ENCODE data around the gene DIS3L.

Gene DIS3L

DNA sequence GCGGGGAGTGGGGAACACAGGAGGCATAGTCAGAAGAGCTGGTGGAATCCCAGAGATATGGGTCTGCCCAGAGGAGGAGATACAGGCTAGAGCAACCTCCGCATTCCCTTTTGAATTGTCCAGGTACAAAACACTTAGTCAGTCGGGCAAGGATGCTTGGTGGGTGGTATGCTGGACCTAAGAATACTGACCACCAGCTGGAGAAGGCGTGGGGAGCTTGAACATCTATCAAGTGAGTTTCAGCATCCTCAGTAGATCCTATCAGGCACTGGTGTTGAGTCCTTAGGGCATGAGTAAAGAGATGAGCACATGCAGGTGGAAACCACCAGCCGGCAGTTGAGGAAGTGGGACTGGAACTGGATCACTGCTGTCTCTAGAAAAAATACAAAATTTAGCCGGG lies 14.7 kb upstream of the DIS3L start:
- Histone ChIP-seq H3K4me1 (no peaks in the 10 kb centered on the region), H3K4me3 (ENCODE audit: low read depth, low read length) (no peak overlapping the region), H3K27me3 (ENCODE audit: control insufficient read depth, insufficient read depth, low read length) (no peaks in the 10 kb centered on the region), H2AFZ (no peak overlapping the region), H3K36me3 (ENCODE audit: control insufficient read depth, insufficient read depth, low read length) (no peaks in the 10 kb centered on the region), H3K79me2 (no peaks in the 10 kb centered on the region), H3K27ac (no peak overlapping the region), H3K4me2 (ENCODE audit: low read length) (no peak overlapping the region), H3K9ac (no peak overlapping the region), H3K9me3 (ENCODE audit: control insufficient read depth, low read length) (no peaks in the 10 kb centered on the region)
- no peak for TF ChIP-seq CTCF (IDR thresholded peaks at IDR 0.05)

- Histone ChIP-seq H3K27me3 (ENCODE audit: control insufficient read depth, insufficient read depth, low read length) (no peaks in the 10 kb centered on the region), H3K4me1 (no peaks in the 10 kb centered on the region), H3K4me2 (ENCODE audit: low read length) (no peak overlapping the region), H3K9me3 (ENCODE audit: control insufficient read depth, low read length) (no peaks in the 10 kb centered on the region), H3K27ac (no peak overlapping the region), H3K9ac (no peak overlapping the region), H2AFZ (no peak overlapping the region), H3K4me3 (ENCODE audit: low read depth, low read length) (no peak overlapping the region), H3K79me2 (no peaks in the 10 kb centered on the region), H3K36me3 (ENCODE audit: control insufficient read depth, insufficient read depth, low read length) (no peaks in the 10 kb centered on the region)
- TF ChIP-seq CTCF (IDR thresholded peaks at IDR 0.05), result no peak
These were observed 9.1 kb upstream of the DIS3L start for GRCh38 chr15:66284271-66284670.

- H3K9ac ChIP-seq, result no peak overlapping the region
- no peak overlapping the region for H3K27ac ChIP-seq
- no peaks in the 10 kb centered on the region for H3K4me1 ChIP-seq
- no peak for TF ChIP-seq CTCF (IDR thresholded peaks at IDR 0.05)
- no peaks in the 10 kb centered on the region for H3K36me3 ChIP-seq (ENCODE audit: control insufficient read depth, insufficient read depth, low read length)
- H3K9me3 ChIP-seq (ENCODE audit: control insufficient read depth, low read length), result no peaks in the 10 kb centered on the region
- no peak overlapping the region for H3K4me2 ChIP-seq (ENCODE audit: low read length)
- no peak overlapping the region for H3K4me3 ChIP-seq (ENCODE audit: low read depth, low read length)
- no peak overlapping the region for H2AFZ ChIP-seq
- H3K27me3 ChIP-seq (ENCODE audit: control insufficient read depth, insufficient read depth, low read length), result no peaks in the 10 kb centered on the region
- H3K79me2 ChIP-seq, result no peaks in the 10 kb centered on the region
These were observed 7.7 kb upstream of the DIS3L start for GRCh38 chr15:66285533-66286280.

GRCh38 chr15:66287461-66288057 lies 5.8 kb upstream of the DIS3L start:
- no peak overlapping the region for H3K4me2 ChIP-seq (ENCODE audit: low read length)
- no peak overlapping the region for H3K4me3 ChIP-seq (ENCODE audit: low read depth, low read length)
- no peak overlapping the region for H3K27ac ChIP-seq
- H3K36me3 ChIP-seq (ENCODE audit: control insufficient read depth, insufficient read depth, low read length), result no peaks in the 10 kb centered on the region
- no peaks in the 10 kb centered on the region for H3K9me3 ChIP-seq (ENCODE audit: control insufficient read depth, low read length)
- peak; percentile 45 for TF ChIP-seq CTCF (IDR thresholded peaks at IDR 0.05)
- no peak overlapping the region for H2AFZ ChIP-seq
- no peaks in the 10 kb centered on the region for H3K27me3 ChIP-seq (ENCODE audit: control insufficient read depth, insufficient read depth, low read length)
- H3K9ac ChIP-seq, result no peak overlapping the region
- no peaks in the 10 kb centered on the region for H3K4me1 ChIP-seq
- no peaks in the 10 kb centered on the region for H3K79me2 ChIP-seq

DNA sequence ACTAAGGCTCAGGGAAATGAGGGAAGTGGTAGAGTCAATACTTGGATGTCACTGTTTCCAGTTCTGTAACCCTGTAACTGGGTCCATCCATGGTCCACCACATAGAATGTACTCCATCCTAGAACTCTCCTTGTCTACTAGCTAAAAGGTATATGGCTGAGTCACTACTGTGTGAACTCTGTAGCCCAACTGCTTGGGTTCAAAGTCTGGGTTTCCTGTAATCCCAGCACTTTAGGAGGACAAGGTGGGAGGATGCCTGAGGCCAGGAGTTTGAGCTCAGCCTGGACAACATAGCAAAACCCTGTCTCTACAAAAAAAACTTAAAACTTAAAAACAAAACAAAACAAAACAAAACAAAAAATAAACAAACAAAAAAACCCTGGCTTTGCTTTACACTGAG lies 5.3 kb upstream of the DIS3L start:
- H2AFZ ChIP-seq, result no peak overlapping the region
- H3K9ac ChIP-seq, result no peak overlapping the region
- H3K79me2 ChIP-seq, result no peaks in the 10 kb centered on the region
- TF ChIP-seq CTCF (IDR thresholded peaks at IDR 0.05), result no peak
- H3K4me3 ChIP-seq (ENCODE audit: low read depth, low read length), result no peak overlapping the region
- no peaks in the 10 kb centered on the region for H3K27me3 ChIP-seq (ENCODE audit: control insufficient read depth, insufficient read depth, low read length)
- H3K4me1 ChIP-seq, result no peaks in the 10 kb centered on the region
- H3K36me3 ChIP-seq (ENCODE audit: control insufficient read depth, insufficient read depth, low read length), result no peaks in the 10 kb centered on the region
- no peak overlapping the region for H3K4me2 ChIP-seq (ENCODE audit: low read length)
- no peak overlapping the region for H3K27ac ChIP-seq
- no peaks in the 10 kb centered on the region for H3K9me3 ChIP-seq (ENCODE audit: control insufficient read depth, low read length)

Data from parathyroid adenoma (tissue), 2 donors.